ENCODE data around the gene RNF214.

Gene RNF214

DNA sequence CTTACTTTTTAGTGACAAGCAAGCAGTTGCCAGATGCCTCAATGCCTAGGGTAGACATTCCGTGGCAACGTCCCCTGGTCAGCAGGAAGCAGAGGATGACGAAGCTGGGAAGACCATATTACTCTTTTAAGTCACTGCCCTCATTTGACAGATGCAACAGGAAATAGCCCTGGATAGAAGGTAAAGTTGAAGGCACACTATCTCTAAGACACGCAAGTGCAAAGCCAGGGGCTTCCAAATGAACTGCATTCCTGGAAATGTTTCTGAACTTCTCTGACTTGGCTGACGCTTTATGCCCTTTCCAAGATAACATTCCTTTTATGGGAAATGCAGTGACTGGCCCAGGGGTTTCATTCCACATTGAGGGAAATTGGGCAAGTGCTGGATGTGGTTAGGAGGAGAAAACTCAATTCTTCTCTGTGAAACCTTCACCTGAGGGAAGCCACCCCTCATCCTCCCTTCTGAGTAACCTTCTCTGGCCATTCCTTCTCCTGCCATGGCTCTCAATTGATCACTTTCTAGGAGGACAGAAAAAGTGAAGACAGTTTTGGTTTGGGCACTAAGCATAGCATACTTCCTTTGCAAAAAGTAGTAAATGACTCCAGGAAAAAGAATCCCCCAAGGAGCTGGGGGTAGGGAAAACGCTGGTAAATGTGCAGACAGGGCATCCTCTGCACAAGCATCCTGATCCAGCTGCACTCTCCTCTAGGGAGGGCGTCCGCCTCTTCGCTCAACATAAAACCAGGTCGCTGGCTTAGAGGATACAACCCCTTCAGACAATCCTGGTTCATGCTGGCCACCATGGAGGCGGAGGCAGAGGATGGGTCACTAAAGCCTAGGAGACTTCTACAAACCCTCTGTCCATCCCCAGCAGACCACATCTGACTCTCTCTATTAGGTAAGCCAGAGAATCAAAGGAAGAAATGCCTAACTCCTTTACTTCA lies 15.1 kb upstream of the RNF214 start:
- DNase-seq, result no peak

DNA sequence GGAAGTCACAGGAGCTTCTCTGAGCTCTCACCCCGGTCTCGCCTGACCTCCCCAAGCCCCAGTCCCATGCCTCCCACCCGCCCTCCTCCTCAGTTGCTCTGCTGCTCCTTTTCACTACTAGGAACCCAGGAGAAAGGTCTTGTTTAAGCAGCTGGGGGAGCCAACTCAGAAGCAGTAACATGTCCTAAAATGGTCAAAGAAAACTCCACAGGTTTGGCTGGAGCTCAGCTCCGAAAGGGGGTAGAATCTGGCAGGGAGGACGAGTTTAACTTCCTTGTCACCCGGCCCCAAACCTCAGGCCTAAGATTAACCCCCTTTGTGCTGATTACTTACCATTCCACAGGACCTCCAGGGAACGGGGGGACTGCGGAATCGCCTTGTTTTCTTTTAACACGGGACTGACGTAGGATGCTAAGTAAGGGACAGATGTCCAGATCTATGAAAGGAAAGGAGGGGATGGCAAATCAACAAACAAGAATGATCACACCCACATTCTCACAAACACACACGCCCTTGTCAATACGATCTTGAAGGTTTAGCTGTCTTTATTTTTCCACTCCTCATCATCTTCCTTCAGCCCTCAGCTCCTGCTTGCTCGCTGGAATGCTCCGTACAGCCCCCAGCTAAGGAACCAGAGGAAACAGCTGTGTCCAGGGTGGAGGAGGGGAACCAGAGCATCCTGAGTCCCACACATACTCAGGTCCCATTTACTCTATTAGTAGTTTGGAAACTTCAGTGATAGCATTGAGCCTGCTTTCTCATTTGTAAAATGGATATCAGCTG lies 14.1 kb upstream of the RNF214 start:
- DNase-seq, result no peak

DNA sequence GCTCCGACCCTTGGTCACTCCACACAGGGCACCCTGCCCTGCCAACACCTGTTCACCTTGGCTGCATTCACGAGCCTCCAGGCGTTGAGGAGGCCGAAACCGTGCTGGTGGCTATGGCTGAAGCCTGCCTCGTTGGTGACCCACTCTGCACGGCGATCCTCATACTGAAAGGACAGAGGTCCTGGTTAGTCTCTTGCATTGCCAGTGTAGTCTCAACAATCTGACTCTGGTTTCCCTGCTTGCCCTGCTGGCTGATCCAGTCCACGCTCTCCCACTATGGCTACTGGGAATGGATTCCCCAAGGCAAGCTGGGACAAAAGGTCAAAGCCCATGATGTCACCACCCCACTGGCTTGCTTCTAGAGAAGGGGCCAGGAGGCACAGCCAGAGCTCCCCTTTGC lies 13.5 kb upstream of the RNF214 start:
- no peak for DNase-seq

GRCh38 chr11:117219455-117219854 lies 13.0 kb upstream of the RNF214 start:
- DNase-seq, result no peak

- DNase-seq, result no peak
These were observed 12.5 kb upstream of the RNF214 start for GRCh38 chr11:117219995-117220394.

GRCh38 chr11:117220568-117220967 lies 11.9 kb upstream of the RNF214 start:
- DNase-seq, result peak; percentile 84

DNA sequence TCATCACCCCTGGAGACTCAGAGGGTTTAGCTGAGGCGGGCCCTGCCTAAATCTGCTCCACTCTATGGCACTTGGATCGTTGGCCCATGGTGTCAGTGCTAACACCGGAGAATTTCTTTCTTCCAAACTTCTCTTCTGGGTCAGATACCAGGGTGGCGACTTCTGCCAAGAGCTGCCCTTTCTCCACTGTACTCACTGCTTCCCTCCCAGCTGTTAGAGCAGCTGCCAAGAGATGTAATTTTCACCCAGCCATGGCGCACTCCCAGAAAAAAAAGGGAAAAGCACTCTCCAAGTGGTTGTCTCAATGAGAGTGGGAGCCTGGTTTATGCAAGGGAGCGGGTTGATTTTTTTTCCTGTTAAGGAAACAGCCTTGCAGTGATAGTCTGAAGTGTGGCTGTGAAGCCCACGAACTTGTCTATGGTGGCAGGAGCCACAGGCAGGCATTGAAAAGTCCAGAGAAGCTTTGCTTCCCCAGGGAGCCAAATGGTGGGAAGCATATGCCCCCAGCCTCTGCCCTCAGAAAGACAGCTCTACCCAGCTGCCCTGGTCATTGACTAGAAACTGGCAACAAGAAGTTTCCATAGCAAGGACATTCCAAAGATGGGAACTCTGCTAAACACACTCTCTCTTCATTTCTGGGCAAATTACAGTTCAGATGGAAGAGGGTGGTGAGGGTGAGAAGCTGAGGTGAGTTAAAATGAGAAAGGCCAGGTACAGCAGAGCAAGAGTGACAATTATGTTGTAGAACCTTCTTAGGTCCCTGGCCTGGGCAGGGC lies 11.3 kb upstream of the RNF214 start:
- DNase-seq, result peak; percentile 90

- peak; percentile 88 for DNase-seq
These were observed 10.5 kb upstream of the RNF214 start for GRCh38 chr11:117221775-117222517.

DNA sequence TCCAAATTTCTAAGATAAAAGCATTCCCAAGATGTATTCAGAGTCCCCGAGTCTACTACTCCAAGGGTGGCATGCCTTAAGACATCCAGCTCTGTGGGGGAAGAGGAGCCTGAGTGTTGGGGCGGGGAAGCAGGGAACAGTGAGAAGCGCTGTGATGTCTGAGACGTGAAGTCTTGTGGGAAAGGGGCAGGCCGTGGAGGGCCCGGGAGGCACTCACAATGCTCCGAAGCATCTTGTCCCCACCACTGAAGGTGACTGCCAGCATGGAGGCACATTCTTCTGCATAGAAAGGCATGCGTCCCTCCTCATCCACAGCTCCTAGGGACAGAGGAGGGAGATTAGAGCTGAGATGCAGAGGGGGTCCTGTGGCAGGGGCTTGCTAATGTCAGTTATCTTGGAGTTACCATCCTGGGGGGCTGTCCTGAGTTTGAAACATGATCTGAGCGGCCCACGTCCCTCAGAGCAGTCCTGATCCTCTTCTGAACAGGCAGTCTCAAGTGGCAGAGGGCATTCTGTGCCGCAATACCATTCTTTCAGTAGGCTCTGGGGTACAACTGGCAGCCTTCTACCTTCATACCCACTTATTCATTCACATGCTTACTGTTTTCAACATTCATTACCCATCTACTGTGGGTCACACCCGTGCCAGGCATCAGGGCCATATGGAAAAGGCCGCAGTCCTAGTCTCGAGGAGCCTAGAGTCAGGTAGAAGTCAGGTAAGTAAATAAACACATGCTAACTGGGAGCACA lies 9.3 kb upstream of the RNF214 start:
- DNase-seq, result no peak

GRCh38 chr11:117223741-117224689 lies 8.5 kb upstream of the RNF214 start:
- no peak for DNase-seq

DNA sequence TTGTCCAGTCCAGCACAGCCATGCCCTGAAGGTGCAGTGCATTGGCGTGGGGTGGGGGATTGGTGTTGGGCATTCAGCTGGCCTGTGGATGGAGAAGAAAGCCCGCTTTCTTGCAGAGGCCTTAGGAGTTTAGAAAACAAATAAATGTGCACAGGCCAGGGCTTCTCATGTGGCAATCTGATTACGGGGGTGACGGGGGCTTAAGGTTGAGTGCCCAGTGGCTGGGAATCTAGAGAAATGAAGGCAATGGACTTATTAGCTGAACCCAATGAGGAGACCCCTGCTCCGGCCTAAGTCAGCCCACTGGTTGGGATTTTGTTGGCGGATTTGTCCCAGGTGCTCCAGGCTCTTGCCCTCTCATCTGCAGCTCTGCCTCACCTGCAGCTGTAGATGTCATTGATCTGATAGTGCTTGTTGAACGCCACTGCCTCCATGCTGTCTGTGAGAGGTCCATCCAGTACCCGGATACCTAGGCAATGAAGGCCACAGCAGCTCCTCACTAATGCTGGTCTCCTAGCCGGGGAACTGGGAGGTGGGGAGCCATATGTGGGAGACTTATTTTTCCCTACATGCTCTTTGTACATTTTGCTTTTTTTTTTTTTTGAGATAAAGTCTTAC lies 6.8 kb upstream of the RNF214 start:
- no peak for DNase-seq

- DNase-seq, result peak; percentile 92
These were observed 5.8 kb upstream of the RNF214 start for GRCh38 chr11:117226388-117227385.

DNA sequence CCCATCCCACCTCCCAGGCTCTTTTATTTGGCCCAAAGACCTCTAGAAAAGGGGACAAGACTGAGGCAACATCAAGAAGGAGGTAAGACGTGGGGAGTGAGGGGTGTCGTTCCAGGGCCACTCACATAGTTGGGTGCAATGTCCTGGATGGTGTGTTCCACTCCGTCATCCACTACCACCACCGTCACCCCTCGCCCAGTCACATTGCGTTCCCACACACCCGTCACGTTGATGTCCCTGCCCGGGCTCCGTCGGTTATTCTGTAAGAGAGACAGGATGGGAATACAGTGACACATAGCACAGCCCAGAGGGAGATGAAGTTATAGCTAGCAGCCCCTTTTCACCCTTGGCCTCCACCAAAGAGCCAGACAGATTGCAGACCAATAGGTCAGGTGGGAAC lies 4.4 kb upstream of the RNF214 start:
- no peak for DNase-seq

DNA sequence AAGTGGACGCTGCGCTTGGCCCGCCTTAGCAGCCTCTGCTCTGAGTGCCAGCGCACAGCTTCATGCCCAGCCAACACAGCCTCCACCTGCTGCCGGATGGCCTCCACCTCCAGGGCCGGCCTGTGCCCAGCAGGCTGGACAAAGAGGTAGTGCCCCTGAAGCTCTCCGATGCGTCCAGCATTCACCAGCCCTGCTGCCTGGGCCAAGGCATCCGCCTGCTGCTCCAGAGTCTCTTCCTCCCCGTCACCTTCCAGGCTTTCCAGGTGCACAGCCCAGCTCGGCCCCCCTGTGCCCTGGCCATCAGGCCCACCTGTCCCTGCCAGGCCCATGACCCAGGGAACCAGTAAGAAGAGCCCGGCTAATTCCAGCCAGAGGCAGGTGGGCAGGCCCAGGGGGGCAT lies 3.1 kb upstream of the RNF214 start:
- no peak for DNase-seq

GRCh38 chr11:117229931-117230285 lies 2.6 kb upstream of the RNF214 start:
- DNase-seq, result no peak

DNA sequence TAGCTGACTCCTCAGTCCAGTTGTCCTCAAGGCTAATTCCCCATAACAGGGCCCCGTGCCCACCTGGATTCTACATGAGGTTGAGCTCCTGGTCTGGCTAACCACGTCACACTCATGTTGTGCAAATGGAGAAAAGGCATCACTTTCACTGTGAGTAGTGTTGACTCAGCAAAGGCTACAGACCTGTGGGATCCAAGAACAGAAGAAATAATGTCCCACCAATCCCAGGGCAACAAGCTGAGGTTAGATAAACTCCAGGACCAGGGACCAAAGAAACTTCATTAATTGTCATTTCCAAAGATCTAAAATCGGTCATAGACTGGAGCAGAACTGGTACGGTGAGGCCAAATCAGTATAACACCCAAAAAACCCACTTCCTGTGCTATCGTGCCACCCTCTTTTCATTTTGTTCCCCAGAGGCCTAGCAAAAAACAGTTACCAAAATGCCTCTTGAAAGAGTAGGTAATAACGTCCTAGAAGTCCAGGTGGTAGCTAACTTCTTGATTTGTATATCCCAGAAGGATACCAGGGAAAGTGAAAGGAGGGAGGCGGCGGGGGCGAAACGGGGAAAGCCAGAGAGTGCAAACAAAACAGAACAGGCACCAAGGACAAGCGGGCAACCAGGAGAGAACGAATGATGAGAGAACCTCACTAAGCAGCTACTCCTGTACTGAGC lies 2.0 kb upstream of the RNF214 start:
- DNase-seq, result no peak

DNA sequence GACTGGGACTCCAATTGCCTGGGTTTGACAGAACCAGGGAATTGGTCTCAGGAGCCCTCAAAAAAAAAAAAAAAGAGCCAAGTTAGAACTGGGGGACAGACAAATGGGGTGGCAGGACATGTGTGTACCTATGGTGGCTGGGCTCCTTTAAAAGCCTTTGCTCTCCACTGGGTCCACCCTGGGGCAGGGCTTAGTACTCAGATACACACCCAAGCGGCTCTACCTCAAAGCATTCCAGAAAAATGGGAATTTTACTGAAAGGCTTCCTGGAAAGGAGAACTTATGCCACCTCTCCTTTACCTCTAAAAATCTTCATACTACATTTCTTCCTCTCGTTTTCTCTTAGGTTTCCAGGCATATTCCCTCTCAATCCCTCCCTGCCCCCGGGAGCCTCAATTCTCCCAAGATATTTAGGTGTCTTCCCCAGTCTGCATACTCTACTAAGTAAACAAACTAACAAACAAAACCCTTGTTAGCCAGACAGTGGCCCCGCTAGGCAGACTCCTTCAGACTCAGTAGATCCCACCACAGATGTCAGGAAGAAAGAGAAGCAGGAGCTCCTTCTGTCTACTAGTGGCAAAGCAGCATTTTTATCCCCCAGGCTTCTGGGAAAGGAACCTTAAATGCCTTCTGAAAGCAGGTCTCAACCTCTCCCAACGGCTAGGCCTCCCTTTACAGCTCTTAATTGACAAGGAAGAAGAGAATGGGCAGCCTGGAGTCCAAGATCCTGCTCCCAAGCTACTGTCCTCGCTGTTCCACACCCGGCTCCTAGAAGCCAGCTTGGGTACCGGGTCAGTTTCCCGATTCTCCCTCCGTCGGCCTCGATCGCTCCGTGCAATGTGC lies 1.3 kb upstream of the RNF214 start:
- no peak for DNase-seq

- no peak for DNase-seq
These were observed 704 bp upstream of the RNF214 start, which contains the start of gene PCSK7 for GRCh38 chr11:117231842-117232091. TSS of gene PCSK7 (minus strand) at chr11:117232073. CDS start at chr11:117229844, 2,229 bp downstream.
